GM12891 (cell line): ENCODE measurements around the gene PIK3C3.

ENCODE experiments used
- POLR2A ChIP-seq: IDR thresholded peaks from 2 replicates; pipeline ENCODE4 v1.6.1; 2011; ENCODE audit warnings: low read depth, low read length, control low read depth
- POLR2AphosphoS5 ChIP-seq: IDR thresholded peaks from 2 replicates; pipeline ENCODE4 v1.6.1; 2011; ENCODE audit warnings: low read depth, low read length, control low read depth

- TF ChIP-seq POLR2A (no peak), POLR2AphosphoS5 (no peak)
Observed at GRCh38 chr18:41999751-42000150, 44.7 kb downstream of the PIK3C3 start.
